Measurements from ENCODE around the gene ATAD3B.

DNA sequence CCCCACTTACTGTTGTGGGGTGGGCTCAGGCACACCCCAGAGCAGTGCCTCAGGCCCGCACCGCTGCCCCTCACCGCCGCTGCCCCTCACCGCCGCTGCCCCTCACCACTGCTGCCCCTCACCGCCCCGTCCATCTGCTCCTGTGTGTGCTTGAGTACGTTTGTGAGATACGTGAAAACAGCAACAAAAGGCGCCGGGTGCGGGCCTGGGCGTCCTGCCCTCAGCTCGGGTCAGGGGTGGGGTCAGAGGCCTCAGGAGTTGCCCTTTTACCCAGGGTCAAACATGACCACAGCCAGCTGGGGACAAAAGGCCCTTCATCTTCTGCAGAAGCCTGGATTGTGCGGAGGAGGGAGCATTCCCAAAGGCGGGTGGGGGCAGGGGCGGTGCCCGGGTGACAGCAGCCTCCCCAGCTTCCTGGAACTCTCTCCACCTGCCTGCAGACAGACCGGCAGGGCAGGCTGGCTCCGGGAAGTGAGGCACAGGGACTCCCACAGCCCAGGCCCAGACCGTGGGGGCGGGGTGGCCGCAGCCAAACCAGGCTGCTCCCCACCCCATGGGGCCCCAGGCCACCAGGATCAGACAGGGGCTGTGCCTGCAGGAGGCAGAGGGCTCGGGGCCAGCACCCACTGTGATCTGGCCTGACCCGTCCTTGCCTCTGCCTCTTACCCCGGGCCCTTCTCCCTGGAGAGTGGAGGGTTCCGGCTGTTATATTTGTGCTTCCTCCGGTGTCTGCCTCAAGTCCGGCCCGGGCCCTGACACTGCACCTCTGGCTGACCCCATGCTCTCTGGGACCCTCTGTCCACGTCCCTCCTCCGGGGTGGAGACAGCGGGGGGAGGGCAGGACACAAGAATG, 38.4 kb upstream of the ATAD3B start:
- TF ChIP-seq CTCF (IDR thresholded peaks at IDR 0.05; ENCODE audit: insufficient read depth, low read length, poor library complexity, severe bottlenecking) (no peak), EZH2phosphoT487 (conservative IDR thresholded peaks at IDR 0.05; ENCODE audit: low read length) (no peak)
